NCI-H2227 treated with DMSO at 0.1 percent for 48 hours (cell line): Measurements from ENCODE around the gene LRRC56.

Source experiments
- DNase-seq: peaks from one replicate; lab custom pipeline; 2025; lab: John Stamatoyannopoulos, UW

The LRRC56 gene

DNA sequence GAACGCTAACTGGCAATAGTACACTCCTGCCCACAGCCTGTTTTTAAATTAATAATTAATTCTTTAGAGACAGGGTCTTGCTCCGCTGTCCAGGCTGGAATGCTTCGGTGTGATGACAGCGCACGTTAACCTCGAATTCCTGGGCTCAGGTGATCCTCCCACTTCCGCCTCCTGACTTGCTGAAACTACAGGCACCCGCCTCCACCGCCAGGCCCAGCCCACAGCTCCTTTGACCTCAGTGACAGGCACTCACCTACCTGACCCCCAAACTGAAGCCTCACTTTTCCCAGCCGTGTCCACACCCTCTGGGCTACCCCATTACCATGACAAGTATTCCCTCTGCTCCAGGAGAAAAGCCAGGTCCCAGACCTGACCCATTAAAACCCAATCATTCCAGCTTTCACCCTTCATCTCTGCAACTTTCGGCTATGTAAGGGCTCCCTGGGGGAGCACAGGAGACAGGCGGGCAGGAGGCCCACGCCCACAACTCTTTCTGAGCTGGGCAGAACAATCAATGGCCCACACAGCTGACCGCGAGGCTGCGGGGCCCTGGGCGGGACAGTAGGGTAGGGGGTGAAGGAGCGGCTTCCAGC is 22.5 kb downstream of the LRRC56 start:
- no peak for DNase-seq

DNA sequence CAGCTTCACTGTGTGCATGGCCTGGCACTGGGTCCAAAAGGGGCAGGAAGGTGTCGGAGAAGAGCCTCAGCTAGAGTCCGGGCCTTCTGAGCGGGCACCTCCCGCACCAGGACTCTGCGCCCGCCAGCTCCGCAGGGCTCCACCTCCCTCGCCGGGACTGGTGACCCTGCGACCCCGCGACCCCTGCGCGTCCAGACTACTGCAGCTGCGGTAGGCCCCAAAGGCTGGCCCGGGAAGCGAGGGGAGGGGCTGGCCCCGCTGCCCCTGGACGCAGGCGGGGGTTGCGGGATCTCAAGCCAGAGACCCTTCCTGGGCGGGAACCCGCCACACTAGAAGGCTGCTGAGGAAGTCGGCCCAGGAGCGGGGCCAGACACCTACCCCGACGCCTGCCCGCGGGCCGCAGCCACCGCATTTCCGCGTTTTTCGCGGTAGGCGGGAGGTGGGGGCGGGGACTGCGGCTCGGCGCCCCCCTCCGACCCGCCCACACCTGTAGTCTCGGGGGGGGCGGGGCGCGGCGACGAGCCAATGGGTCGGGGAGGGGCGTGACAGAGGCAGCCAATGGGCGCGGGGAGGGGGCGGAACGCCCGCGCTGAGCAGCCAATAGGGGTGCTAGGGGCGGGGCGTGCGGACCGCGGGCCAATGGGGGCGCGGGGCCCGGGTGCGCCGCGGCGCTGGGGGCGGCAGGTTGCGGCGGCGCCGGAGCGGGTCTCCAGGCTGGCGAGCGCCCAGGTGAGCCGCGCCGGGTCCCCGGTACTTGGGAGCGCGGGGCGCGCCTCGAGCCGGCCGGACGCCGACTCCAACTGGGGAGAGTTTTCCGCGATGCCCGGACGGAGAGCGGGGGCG is 23.2 kb downstream of the LRRC56 start, which contains the start of the genes LMNTD2 and RASSF7:
Gene LMNTD2, minus strand, starts transcription at position 434 of the 843 bp plus-strand sequence. Its CDS starts 22 bp downstream, at position 412.
Gene RASSF7, plus strand, starts transcription at position 666 of the 843 bp plus-strand sequence. CDS start 799 bp downstream, outside the sequence.
- DNase-seq = peak; percentile 97

DNA sequence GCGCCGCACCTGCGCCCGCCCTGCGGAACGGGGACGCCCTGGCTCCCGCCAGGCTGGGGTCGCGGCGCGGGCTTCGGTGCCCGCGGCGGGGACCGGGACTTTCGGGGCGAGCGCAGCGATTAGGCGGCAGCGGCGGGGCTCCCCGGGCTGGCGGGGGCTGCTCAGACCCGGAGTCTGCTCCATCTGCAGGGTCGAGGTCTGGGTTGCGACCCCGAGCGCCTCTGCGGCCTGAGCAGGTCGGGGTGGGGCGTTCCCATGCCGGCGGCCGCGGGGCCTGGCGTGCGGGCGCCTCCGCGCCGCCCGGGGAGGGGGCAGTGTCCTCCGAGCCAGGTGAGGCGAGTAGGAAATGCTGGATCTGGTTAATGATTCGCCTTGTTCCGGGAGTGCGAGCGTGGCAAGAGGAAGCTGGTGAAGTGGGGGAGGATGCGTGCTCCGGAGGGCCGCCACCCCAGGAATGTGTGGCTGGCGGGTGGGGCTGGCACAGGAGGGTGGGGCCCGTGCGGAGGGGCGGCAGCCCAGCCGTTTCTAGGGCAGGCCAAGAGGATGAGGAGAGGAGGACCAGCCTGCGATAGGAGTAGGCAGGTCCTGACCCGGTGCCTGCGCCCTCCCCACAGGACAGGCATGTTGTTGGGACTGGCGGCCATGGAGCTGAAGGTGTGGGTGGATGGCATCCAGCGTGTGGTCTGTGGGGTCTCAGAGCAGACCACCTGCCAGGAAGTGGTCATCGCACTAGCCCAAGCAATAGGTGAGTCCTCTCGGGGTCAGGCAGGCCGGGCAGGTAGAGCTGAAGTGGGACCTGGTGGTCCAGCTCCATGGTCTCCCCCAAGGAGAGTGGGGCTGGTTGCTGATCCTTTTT is 24.0 kb downstream of the LRRC56 start:
- DNase-seq = no peak

DNA sequence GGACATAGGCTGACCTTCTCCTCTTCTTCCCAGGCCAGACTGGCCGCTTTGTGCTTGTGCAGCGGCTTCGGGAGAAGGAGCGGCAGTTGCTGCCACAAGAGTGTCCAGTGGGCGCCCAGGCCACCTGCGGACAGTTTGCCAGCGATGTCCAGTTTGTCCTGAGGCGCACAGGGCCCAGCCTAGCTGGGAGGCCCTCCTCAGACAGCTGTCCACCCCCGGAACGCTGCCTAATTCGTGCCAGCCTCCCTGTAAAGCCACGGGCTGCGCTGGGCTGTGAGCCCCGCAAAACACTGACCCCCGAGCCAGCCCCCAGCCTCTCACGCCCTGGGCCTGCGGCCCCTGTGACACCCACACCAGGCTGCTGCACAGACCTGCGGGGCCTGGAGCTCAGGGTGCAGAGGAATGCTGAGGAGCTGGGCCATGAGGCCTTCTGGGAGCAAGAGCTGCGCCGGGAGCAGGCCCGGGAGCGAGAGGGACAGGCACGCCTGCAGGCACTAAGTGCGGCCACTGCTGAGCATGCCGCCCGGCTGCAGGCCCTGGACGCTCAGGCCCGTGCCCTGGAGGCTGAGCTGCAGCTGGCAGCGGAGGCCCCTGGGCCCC is 24.8 kb downstream of the LRRC56 start:
- no peak for DNase-seq

DNA sequence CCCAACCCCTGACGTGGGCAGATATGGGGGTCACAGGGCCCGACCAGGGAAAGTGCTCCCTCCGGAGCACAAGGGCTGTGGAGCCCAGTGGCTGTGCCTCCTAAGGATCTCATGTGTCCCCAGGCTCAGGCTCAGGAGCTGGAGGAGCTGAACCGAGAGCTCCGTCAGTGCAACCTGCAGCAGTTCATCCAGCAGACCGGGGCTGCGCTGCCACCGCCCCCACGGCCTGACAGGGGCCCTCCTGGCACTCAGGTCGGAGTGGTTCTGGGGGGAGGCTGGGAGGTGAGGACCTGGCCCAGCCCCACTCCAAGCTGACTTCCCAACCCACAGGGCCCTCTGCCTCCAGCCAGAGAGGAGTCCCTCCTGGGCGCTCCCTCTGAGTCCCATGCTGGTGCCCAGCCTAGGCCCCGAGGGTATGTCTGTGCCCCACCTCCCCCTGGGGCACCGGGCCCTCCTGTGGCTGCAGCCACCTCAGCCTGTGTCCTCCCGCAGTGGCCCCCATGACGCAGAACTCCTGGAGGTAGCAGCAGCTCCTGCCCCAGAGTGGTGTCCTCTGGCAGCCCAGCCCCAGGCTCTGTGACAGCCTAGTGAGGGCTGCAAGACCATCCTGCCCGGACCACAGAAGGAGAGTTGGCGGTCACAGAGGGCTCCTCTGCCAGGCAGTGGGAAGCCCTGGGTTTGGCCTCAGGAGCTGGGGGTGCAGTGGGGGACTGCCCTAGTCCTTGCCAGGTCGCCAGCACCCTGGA is 25.9 kb downstream of the LRRC56 start:
- no peak for DNase-seq

DNA sequence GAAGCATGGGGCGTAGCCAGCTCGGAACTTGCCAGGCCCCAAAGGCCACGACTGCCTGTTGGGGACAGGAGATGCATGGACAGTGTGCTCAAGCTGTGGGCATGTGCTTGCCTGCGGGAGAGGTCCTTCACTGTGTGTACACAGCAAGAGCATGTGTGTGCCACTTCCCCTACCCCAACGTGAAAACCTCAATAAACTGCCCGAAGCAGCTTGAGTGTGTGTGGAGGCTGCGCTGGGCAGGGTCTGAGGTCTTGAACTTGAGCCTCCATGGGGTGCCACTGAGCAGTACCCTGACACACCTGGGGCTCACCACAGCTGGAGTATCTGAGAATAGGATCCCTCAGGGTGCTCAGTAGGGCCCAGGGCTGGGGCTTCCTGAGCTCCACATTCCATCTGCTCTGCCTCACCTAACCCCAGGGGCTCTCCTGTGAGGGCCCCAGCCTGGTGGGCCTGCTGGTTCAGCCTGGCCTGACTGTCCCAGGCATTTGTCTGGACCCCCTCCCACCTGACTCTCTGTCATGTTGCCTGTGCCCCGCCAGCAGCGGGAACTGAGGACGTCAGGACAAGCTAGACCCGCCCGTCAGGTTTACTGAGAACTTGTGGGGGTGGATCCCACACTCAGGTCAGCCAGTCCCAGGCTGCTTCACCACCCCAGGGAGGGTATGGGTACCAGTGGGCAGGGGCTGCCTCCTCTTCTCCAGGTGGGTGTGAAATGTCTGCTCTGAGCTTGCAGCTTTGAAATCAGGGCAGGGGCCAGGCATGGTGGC is 26.7 kb downstream of the LRRC56 start:
- DNase-seq = no peak

DNA sequence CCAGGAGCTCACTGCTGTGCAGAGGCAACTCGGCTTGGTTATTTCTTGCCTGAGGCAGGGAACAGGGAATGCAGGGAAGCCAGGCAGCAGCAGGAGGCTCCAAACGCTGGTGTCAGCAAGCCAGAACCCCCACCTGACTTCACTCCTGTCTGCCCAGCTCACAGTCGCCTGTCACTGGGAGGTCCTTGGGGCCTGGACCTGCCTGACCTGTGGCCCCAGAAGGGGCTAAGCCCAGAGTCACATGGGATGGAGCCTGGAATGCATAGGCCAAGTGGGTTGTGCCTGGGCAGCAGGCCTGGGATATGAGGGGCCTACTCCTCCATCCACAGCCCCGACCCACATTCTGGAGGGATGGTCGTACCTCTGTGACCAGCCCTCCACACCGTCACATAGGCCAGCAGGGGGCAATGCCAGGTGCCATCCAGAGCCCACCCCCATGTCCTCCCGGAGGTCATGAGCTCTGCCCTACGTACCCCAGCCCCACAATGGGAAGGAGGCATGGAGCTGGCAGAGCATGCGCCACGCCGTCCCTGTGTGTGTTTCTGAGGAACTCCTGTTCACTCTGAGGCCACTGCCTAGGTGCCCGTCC is 28.7 kb downstream of the LRRC56 start:
- DNase-seq = no peak

DNA sequence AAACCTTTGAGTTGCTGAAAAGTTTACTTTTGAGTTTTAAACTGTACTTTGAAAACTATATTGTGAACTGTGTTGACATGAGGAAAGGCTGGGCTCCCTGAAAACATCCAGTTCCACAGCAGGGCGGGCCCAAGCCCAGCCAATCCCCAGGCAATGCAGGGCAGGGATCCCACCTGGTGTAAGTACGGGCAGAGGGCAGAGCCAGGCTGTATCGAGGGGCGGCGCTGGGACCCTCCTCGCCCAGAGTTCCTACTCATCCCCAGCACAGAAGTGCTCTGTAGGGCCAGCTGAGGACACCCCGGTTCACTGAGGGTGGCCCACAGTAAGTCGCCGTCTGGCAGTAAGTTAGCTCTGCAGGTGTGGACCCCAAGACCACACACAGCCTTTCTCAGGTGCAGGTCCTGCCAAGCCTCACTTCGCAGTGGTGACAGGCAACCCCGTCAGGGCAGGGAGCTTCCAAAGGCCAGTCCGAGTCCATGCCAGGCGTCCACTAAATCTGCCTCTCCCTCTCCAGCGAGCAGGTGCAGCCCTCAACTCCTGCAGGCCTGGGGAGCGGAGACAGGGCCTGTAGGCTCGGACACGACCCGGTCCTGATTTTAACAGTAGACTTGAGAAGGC is 29.8 kb downstream of the LRRC56 start:
- no peak for DNase-seq

DNA sequence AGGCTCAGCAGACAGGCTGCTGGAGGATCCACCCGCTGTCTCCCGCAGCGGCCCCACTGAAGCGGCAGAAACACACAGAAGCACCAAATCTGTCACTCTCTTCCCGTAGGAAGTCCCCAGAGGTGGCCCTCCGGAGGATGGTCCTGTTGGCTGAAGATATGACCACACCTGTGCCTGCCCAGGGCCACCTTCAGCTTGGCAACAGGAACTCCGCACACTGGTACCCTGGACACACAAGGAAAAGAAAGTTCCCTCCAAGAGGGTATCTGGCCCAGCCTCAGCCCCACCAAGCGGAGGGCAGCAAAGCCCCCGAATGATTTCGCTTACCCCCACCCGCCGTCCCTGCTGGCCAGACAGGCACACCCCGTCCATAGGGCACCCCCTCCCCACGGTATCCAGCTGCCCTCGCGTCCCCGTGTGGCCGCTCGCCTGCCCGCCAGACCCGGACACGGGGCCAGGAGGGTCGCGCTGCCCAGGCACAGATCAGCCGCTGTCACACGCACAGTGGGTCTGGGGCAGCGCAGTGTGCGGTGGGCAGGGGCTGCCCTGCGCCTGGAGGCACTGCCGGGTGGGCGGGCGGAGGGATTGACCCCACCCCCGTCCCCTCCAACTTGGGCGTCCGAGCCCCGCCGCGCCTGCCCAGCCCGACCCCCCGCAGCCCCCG is 30.4 kb downstream of the LRRC56 start:
- DNase-seq = no peak

DNA sequence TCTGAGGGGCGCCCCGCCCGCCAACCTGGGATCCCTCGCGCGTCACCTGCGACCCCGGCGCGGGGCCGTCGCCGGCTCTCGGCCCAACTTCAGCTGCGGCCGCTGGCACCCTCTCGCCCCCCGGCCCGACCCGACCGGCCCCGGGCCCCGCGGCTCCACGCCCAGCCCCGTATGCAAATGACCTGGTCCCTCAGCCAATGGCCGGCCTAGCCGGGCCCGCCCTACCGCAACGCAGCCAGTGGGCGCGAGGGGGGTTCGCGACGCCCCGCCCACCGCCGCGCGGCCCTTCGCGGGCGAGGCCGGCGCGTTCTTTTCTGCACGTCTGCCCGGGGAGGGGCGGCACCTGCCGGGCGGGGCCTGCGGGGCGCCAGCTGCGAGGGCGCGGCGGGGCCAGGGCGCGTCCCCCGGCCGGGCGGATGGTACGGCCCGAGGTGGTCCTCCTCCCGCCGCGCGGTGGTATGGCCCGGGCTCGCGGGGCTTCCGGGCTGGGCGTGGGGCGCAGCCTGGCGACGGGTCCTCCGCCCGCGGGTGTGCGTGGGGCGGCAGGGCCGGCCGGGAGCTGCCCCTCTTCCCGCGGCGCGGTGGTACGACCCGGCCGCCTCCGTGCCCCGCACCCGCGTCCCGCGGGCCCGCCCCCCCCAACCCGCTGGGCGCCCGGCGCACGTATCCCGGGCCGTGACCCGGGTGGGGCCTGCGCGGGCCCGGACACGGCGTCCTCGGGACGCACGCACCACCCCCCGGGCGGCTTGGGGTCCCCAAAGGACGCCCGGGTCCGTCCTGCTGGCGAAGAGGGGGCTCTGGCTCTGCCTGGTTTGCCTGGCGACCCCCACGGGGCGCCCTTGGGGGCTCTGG is 31.2 kb downstream of the LRRC56 start:
- peak; percentile 95 for DNase-seq

DNA sequence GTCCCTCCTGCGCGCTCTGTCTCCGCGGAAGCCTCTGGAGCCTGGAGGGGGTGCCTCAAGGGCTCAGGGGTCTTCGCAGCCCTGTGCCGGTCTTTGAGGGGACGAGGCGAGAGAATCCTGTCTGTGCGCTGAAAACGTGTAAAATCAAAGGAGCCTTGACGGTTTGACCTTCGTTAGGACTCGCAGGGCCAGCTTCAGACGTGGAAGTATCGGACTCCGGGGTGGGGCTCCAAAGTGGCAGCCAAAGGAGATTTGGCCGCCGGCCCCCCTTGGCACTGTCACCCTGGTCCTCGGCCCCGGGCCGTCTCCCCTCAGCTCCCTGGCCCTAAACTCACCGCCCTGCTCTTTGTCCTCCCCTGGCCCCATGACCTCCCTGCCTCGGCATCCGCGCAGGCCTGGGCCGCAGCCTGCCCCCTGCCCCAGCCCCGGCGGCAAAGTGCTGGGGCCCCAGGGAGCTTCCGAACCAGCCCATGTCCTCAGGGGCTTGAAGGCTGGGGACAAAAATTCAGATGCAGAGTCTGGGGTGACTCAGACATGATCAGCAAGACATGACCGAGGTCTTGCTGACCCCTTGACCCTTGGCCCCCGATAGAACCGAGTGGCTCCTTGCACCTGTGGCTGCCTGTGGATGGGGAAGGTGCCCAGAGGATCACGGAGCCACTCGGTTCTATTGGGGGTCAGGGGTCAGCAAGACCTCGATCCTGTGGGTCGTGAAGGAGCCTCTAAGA is 32.0 kb downstream of the LRRC56 start:
- no peak for DNase-seq

DNA sequence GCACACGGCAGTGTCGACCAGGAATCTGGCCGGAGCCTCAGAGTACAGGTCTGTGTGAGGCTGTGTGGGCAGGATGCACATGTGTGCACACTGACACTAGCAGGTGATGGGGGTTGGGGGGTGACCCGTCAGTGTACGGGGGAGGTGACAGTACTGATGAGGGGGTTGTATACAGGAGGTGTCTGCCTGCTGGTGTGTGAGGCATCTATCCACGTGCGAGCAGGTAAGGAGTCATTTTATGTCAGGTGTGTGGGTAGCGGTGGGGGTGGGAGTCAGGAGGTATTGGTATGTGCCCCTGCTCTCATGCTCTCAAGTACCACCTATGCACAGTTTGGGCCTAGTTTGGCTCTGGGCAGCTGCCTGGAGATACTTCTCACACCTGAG is 34.5 kb downstream of the LRRC56 start:
- DNase-seq = no peak

DNA sequence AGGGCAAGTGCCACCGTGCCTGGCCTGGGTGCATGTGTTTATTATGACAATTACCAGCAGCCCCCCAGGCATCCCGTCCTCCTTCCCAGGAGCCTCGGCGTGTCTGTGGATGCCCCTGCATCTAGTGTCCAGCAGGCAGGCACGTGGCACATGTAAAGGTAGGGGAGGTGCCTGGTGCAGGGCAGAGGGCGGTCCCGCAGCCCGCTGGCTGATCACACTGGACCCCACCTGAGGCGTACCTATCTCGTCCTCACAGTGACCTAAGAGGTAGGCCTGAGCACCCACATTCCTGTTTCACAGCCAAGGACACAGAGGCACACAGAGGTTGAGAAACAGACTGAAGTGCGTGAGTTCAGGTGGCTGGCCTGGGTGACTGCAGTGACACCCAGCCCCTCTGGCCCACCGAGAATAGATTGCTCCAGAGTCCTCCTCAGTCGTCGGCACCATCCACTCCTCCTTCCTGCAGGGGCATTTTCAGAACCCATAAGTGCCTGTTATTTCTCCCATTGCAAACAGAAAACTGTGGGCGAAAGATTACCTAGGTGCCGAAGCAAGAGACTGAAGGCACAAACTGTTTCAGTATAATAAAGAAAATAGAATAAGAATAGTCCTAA is 35.9 kb downstream of the LRRC56 start:
- DNase-seq = no peak

DNA sequence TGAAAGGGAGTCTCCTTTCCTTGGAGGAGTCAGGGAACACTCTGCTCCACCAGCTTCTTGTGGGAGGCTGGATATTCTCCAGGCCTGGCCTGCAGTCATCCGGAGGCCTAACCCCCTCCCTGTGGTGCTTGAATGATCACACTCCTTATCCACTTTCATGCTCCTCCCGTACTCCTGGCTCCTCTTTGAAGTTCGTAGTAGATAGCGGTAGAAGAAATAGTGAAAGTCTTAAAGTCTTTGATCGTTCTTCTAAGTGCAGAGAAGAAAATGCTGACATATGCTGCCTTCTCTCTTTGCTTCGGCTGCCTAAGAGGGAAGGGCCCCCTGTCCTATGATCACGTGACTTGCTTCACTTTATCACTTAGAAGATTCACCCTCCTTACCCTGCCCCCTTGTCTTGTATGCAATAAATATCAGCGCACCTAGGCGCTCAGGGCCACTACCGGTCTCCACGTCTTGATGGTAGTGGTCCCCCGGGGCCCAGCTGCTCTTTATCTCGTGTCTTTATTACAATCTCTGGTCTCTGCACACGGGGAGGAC is 36.8 kb downstream of the LRRC56 start:
- DNase-seq = peak; percentile 26

DNA sequence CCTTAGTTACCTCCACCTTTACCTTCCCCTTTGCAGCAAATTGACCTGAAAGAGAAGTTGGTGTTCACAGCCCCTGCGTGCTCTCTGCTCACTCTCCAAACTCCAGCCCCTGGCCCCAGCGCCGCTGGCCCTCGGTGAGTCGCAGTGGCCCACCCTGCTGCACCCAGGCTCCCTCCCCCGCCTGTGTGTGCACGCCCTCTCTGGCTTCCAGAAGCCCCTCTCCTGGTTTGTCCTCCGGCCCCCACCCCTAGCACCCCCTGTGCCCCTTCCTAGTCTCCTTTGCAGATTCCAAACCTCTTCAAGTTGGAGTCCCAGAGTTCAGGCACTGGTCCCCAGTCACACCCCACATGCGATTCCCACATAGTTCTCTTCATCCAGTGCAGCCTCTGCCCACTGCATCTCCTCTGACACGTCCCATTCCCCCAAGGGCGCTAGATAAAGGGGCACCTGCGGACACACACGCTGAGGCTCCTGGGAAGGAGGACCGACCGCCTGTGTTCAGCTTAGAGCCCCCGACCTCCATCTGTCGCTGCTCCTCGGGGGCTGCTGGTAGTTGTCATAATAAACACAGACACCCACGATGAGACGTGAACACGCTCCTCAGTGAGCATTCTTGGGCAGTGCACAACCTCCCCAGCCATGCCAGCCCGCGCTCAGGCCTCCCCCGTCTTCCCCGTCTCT is 37.4 kb downstream of the LRRC56 start:
- no peak for DNase-seq

DNA sequence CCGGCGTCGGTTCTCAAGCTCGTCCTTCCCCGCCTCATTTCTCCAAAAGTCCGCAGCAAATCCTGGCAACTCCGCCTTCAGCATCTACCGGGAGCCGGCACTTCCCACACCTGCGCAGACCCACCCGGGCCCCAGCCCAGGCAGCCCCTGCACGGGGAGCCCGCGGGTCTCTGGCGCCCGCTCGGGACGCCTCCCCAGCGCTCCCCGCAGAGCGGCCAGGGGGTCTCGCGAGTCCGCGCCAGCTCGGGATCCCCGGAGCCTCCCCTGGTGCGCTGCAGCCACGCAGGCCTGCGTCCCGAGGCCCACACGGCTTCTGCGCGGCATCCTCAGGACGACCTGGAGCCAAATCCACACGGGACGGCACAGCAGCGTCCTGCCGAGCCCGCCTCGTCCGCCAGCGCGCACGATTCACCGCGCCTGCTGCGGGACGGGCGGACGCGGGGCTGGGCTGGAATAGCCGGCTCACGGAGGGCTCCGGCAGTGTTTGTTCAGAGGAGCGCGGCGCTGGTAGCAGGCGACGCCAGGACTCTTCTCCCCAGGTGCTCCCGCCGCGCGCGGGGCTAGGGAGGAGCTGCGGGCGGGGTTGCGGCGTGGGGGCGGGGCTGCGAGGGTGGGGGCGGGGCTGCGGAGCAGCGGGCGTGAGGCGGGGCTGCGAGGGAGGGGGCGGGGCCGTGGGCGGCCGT is 38.1 kb downstream of the LRRC56 start:
- peak; percentile 93 for DNase-seq
